HFFc6 (cell line): ENCODE data around the gene OR11L1. TPM values are rescaled to one million over a fixed set of nuclear protein-coding genes. Genes with fewer than 3 reads are reported as not detected.

ENCODE experiments used
- DNase-seq: peaks from one replicate; pipeline ENCODE4 v3.0.0-alpha.2; 2018
- H3K27ac Mint-ChIP-seq: 2 replicates; pipeline ENCODE4 v1.8.0; 2020; ENCODE audit warnings: mild to moderate bottlenecking, mixed read lengths
- H3K27me3 Mint-ChIP-seq: 2 replicates; pipeline ENCODE4 v1.8.0; 2021; ENCODE audit warnings: mild to moderate bottlenecking, moderate library complexity, mixed read lengths; ENCODE audit not compliant: insufficient read depth
- H3K36me3 Mint-ChIP-seq: 2 replicates; pipeline ENCODE4 v1.8.0; 2021; ENCODE audit warnings: low read depth, mixed read lengths
- H3K4me1 Mint-ChIP-seq: 2 replicates; pipeline ENCODE4 v1.8.0; 2020; ENCODE audit warnings: low read depth, mixed read lengths
- H3K4me3 Mint-ChIP-seq: 2 replicates; pipeline ENCODE4 v1.8.0; 2020; ENCODE audit warnings: mild to moderate bottlenecking, moderate library complexity, mixed read lengths
- H3K9me3 Mint-ChIP-seq: 2 replicates; pipeline ENCODE4 v1.8.0; 2020; ENCODE audit warnings: mild to moderate bottlenecking, mixed read lengths
- CTCF ChIP-seq: fragments of 200-600 bp; sonication (generic); IDR thresholded peaks from 2 replicates; pipeline ENCODE4 v1.5.0; 2021; ENCODE audit warnings: antibody characterized with exemption, mild to moderate bottlenecking
- total RNA-seq, 6 experiments: library from RNA; stranded (reverse); fragmentation: NEBNext Ultra II Directional; extraction: Animal tissue kit (Norgen Biotek cat#: 25700); gene quantifications; 2 replicates in 1 of 6; 3 replicates in 5 of 6; pipeline ENCODE4 v1.2.3, GENCODE V29; 2021

The OR11L1 gene
- total RNA-seq, 6 experiments from 2014 or later, result not detected

GRCh38 chr1:247822060-247822459 is 19.6 kb downstream of the OR11L1 start:
- Mint-ChIP-seq H3K9me3 (peaks cover 29% of the 10 kb centered on the region), H3K36me3 (no peaks in the 10 kb centered on the region), H3K4me3 (no peak overlapping the region)

GRCh38 chr1:247812637-247813036 is 29.1 kb downstream of the OR11L1 start:
- H3K27me3 Mint-ChIP-seq, result no peaks in the 10 kb centered on the region; the same call in 1 of the 2 replicates
- H3K9me3 Mint-ChIP-seq, result peaks cover 19% of the 10 kb centered on the region
- TF ChIP-seq CTCF, result no peak
- no peak for DNase-seq
- H3K4me3 Mint-ChIP-seq, result no peak overlapping the region
- H3K36me3 Mint-ChIP-seq, result no peaks in the 10 kb centered on the region; the same call in 1 of the 2 replicates
- no peak overlapping the region for H3K27ac Mint-ChIP-seq
- H3K4me1 Mint-ChIP-seq, result no peaks in the 10 kb centered on the region; the same call in 1 of the 2 replicates

More at GRCh38 chr1:247822060-247822459, 19.6 kb downstream of the OR11L1 start:
- peaks cover 3% of the 10 kb centered on the region for H3K27me3 Mint-ChIP-seq
- no peak for DNase-seq
- no peak for TF ChIP-seq CTCF
- no peak overlapping the region for H3K27ac Mint-ChIP-seq
- peaks cover 5% of the 10 kb centered on the region; the same call in 1 of the 2 replicates for H3K4me1 Mint-ChIP-seq

GRCh38 chr1:247797518-247797917 is 44.2 kb downstream of the OR11L1 start:
- Mint-ChIP-seq H3K4me1 (peaks cover 24% of the 10 kb centered on the region; the same call in 1 of the 2 replicates), H3K4me3 (no peak overlapping the region), H3K27me3 (no peaks in the 10 kb centered on the region; the same call in 1 of the 2 replicates), H3K27ac (no peak overlapping the region), H3K9me3 (peaks cover 49% of the 10 kb centered on the region), H3K36me3 (no peaks in the 10 kb centered on the region; the same call in 1 of the 2 replicates)
- no peak for DNase-seq
- no peak for TF ChIP-seq CTCF

Other genes with a start within 250 kb of the OR11L1 start
- not detected for gene OR2G3, start 236.3 kb downstream of the OR11L1 start, total RNA-seq
- not detected for gene OR13G1, start 162.2 kb downstream of the OR11L1 start, total RNA-seq
- not detected for gene OR6F1, start 125.2 kb downstream of the OR11L1 start, total RNA-seq
- gene OR14K1, start 103.3 kb downstream of the OR11L1 start, total RNA-seq, result not detected
- not detected for gene OR14A2, start 93.8 kb downstream of the OR11L1 start, total RNA-seq
- gene OR1C1, start 81.3 kb downstream of the OR11L1 start, total RNA-seq, result not detected
- gene OR14A16, start 17.8 kb downstream of the OR11L1 start, total RNA-seq, result not detected
- not detected for gene TRIM58, start 15.3 kb upstream of the OR11L1 start, total RNA-seq
- not detected for gene OR2W3, start 53.7 kb upstream of the OR11L1 start, total RNA-seq
- not detected for gene OR2T8, start 78.4 kb upstream of the OR11L1 start, total RNA-seq
- not detected for gene OR2AJ1, start 83.0 kb upstream of the OR11L1 start, total RNA-seq
- gene OR2L8, start 107.0 kb upstream of the OR11L1 start, total RNA-seq, result not detected
- not detected for gene OR2AK2, start 123.3 kb upstream of the OR11L1 start, total RNA-seq
- gene OR2L5, start 171.8 kb upstream of the OR11L1 start, total RNA-seq, result not detected
- under 1 TPM in 1 of 6 experiments, not detected in 5; 0.05 TPM for gene OR2L2, start 188.2 kb upstream of the OR11L1 start, total RNA-seq
- not detected for gene OR2L3, start 204.9 kb upstream of the OR11L1 start, total RNA-seq